GM23338 (cell line): Measurements from ENCODE around the gene TMUB2. TPM values are rescaled to one million over a fixed set of nuclear protein-coding genes. Genes with fewer than 3 reads are reported as not detected.

Experiments
- ATAC-seq: fragments of 200-7000 bp; cut with Tn5 transposase; 3 replicates; pipeline ENCODE4 v1.9.1; 2020
- DNase-seq: peaks from one replicate; pipeline ENCODE4 v3.0.0-alpha.2; 2015; ENCODE audit warnings: low spot score
- H2AFZ ChIP-seq: fragments of 200-600 bp; sonication (generic); 2 replicates; pipeline ENCODE4 v1.8.0; 2016; ENCODE audit warnings: antibody characterized with exemption, mild to moderate bottlenecking, moderate library complexity
- H3F3A ChIP-seq: fragments of 200-600 bp; sonication (generic); replicated peaks from 2 replicates; pipeline ENCODE4 v1.8.0; 2017; ENCODE audit warnings: antibody characterized with exemption, mixed run types, low read depth
- H3K27ac ChIP-seq: fragments of 200-600 bp; sonication (generic); 2 replicates; pipeline ENCODE4 v1.6.1; 2016; ENCODE audit warnings: low read depth
- H3K27me3 ChIP-seq: fragments of 200-600 bp; sonication (generic); 2 replicates; pipeline ENCODE4 v1.8.0; 2016; ENCODE audit warnings: mild to moderate bottlenecking, mixed run types, moderate library complexity; ENCODE audit not compliant: insufficient read depth
- H3K36me3 ChIP-seq: fragments of 200-600 bp; sonication (generic); 2 replicates; pipeline ENCODE4 v1.8.0; 2016; ENCODE audit warnings: mild to moderate bottlenecking; ENCODE audit not compliant: insufficient read depth
- H3K4me1 ChIP-seq: fragments of 200-600 bp; sonication (generic); 2 replicates; pipeline ENCODE4 v1.8.0; 2016; ENCODE audit warnings: mild to moderate bottlenecking, moderate library complexity; ENCODE audit not compliant: insufficient read depth
- H3K4me2 ChIP-seq: fragments of 200-600 bp; sonication (generic); 2 replicates; pipeline ENCODE4 v1.7.1; 2017; ENCODE audit warnings: mixed run types
- H3K4me3 ChIP-seq: fragments of 200-600 bp; sonication (generic); 2 replicates; pipeline ENCODE4 v1.6.1; 2016; ENCODE audit warnings: mixed run types
- H3K79me2 ChIP-seq: fragments of 200-600 bp; sonication (generic); replicated peaks from 2 replicates; pipeline ENCODE4 v1.8.0; 2017; ENCODE audit warnings: mild to moderate bottlenecking; ENCODE audit not compliant: insufficient read depth
- H3K9me2 ChIP-seq: fragments of 200-600 bp; sonication (generic); 2 replicates; pipeline ENCODE4 v1.8.0; 2017; ENCODE audit not compliant: insufficient read depth
- H4K20me1 ChIP-seq: fragments of 200-600 bp; sonication (generic); replicated peaks from 2 replicates; pipeline ENCODE4 v1.8.0; 2017; ENCODE audit warnings: mild to moderate bottlenecking; ENCODE audit not compliant: insufficient read depth
- H3K27ac Mint-ChIP-seq: 2 replicates; pipeline ENCODE4 v1.8.0; 2020; ENCODE audit warnings: inconsistent platforms, mild to moderate bottlenecking, moderate library complexity, mixed read lengths
- H3K27me3 Mint-ChIP-seq: 3 replicates; pipeline ENCODE4 v1.8.0; 2022; ENCODE audit warnings: low read depth, mild to moderate bottlenecking, moderate library complexity, mixed read lengths, inconsistent platforms; ENCODE audit not compliant: insufficient read depth, poor library complexity
- H3K36me3 Mint-ChIP-seq: 3 replicates; pipeline ENCODE4 v1.8.0; 2021; ENCODE audit warnings: low read depth, mild to moderate bottlenecking, inconsistent platforms, moderate library complexity, mixed read lengths
- H3K4me1 Mint-ChIP-seq: 3 replicates; pipeline ENCODE4 v1.8.0; 2020; ENCODE audit warnings: mild to moderate bottlenecking, inconsistent platforms, mixed read lengths
- H3K4me3 Mint-ChIP-seq: 3 replicates; pipeline ENCODE4 v1.8.0; 2021; ENCODE audit warnings: moderate library complexity, mild to moderate bottlenecking, inconsistent platforms, mixed read lengths
- H3K9me3 Mint-ChIP-seq: 3 replicates; pipeline ENCODE4 v1.8.0; 2020; ENCODE audit warnings: moderate library complexity, mild to moderate bottlenecking, inconsistent platforms, mixed read lengths
- ETS1 ChIP-seq: IDR thresholded peaks from 2 replicates; pipeline ENCODE4 v1.6.1; 2016; ENCODE audit warnings: antibody characterized with exemption
- EZH2phosphoT487 ChIP-seq: fragments of 200-600 bp; sonication (generic); IDR thresholded peaks from one replicate; pipeline ENCODE4 v1.8.1; 2018; ENCODE audit warnings: antibody characterized with exemption; ENCODE audit not compliant: unreplicated experiment
- JUNB ChIP-seq: IDR thresholded peaks from one replicate; pipeline ENCODE4 v1.6.1; 2016; ENCODE audit warnings: antibody characterized with exemption; ENCODE audit not compliant: unreplicated experiment
- NANOG ChIP-seq: IDR thresholded peaks from 2 replicates; pipeline ENCODE4 v1.6.1; 2016; ENCODE audit warnings: antibody characterized with exemption, borderline replicate concordance
- STAT1 ChIP-seq: IDR thresholded peaks from one replicate; pipeline ENCODE4 v1.6.1; 2016; ENCODE audit warnings: antibody characterized with exemption; ENCODE audit not compliant: unreplicated experiment
- ZNF114 ChIP-seq: fragments of 250-450 bp; sonication (Bioruptor Pico); IDR thresholded peaks from 2 replicates; pipeline ENCODE4 v1.5.0; 2020; ENCODE audit warnings: mild to moderate bottlenecking, moderate library complexity
- ZNF331 ChIP-seq: fragments of 250-450 bp; sonication (Bioruptor Pico); IDR thresholded peaks from 2 replicates; pipeline ENCODE4 v1.5.0; 2020; ENCODE audit warnings: low read depth, mild to moderate bottlenecking, moderate library complexity
- polyA plus RNA-seq: library from polyadenylated mRNA; unstranded; fragments of >200 nt; fragmentation: Nextera tagmentation; extraction: Ambion mirVana; gene quantifications from 2 replicates; pipeline ENCODE4 v1.2.1, GENCODE V29; 2016
- total RNA-seq: library from RNA; depleted of rRNA; stranded (reverse); fragments of >200 nt; shearing (Covaris generic); gene quantifications from 2 replicates; pipeline ENCODE4 v1.2.3, GENCODE V29; 2014
- TF ChIP-seq, protein P1 (sequence below): IDR thresholded peaks from one replicate; pipeline ENCODE4 v1.6.1; 2018; ENCODE audit warnings: antibody characterized with exemption; ENCODE audit not compliant: unreplicated experiment
- TF ChIP-seq, protein P2 (sequence below), 2 experiments: fragments of 200-600 bp in 1 of 2; sonication (generic) in 1 of 2; conservative IDR thresholded peaks; 2 replicates each; pipeline versions ENCODE4 v1.5.1 to v1.6.1; 2016 to 2017; ENCODE audit warnings: antibody characterized with exemption in 2 of 2, low read depth in 2 of 2, mild to moderate bottlenecking in 2 of 2, moderate library complexity in 1 of 2

Gene TMUB2
- total and polyA plus RNA-seq, 2 experiments from 2014 or later, result 16.5 to 20.8 TPM

GRCh38 chr17:44233582-44233981 lies 46.8 kb downstream of the TMUB2 start (continued):
- TF ChIP-seq, protein P1, sequence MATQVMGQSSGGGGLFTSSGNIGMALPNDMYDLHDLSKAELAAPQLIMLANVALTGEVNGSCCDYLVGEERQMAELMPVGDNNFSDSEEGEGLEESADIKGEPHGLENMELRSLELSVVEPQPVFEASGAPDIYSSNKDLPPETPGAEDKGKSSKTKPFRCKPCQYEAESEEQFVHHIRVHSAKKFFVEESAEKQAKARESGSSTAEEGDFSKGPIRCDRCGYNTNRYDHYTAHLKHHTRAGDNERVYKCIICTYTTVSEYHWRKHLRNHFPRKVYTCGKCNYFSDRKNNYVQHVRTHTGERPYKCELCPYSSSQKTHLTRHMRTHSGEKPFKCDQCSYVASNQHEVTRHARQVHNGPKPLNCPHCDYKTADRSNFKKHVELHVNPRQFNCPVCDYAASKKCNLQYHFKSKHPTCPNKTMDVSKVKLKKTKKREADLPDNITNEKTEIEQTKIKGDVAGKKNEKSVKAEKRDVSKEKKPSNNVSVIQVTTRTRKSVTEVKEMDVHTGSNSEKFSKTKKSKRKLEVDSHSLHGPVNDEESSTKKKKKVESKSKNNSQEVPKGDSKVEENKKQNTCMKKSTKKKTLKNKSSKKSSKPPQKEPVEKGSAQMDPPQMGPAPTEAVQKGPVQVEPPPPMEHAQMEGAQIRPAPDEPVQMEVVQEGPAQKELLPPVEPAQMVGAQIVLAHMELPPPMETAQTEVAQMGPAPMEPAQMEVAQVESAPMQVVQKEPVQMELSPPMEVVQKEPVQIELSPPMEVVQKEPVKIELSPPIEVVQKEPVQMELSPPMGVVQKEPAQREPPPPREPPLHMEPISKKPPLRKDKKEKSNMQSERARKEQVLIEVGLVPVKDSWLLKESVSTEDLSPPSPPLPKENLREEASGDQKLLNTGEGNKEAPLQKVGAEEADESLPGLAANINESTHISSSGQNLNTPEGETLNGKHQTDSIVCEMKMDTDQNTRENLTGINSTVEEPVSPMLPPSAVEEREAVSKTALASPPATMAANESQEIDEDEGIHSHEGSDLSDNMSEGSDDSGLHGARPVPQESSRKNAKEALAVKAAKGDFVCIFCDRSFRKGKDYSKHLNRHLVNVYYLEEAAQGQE, result no peak
- TF ChIP-seq NANOG, result no peak
- TF ChIP-seq ZNF331 (CRISPR knock-in tag), result no peak
- TF ChIP-seq JUNB, result no peak
- no peak for TF ChIP-seq ETS1
- TF ChIP-seq EZH2phosphoT487, result no peak

- no peaks in the 10 kb centered on the region for H3F3A ChIP-seq
- ATAC-seq, result no peak
- H3K4me3 ChIP-seq, result no peak overlapping the region
- Mint-ChIP-seq H3K9me3 (peaks cover 14% of the 10 kb centered on the region; the same call in 2 of the 3 replicates), H3K4me3 (no peak overlapping the region), H3K27me3 (peaks cover 10% of the 10 kb centered on the region), H3K36me3 (peaks cover 6% of the 10 kb centered on the region; the same call in 1 of the 3 replicates), H3K27ac (no peak overlapping the region), H3K4me1 (no peaks in the 10 kb centered on the region)
- H3K27me3 ChIP-seq, result no peaks in the 10 kb centered on the region
- H3K79me2 ChIP-seq, result no peaks in the 10 kb centered on the region
- no peak overlapping the region for H3K27ac ChIP-seq
- H3K4me2 ChIP-seq, result no peak overlapping the region
- no peaks in the 10 kb centered on the region for H3K4me1 ChIP-seq
- DNase-seq, result no peak
- H2AFZ ChIP-seq, result no peak overlapping the region
- no peaks in the 10 kb centered on the region for H3K9me2 ChIP-seq
- H3K36me3 ChIP-seq, result no peaks in the 10 kb centered on the region
- H4K20me1 ChIP-seq, result no peaks in the 10 kb centered on the region
- TF ChIP-seq ETS1 (no peak), STAT1 (no peak), ZNF114 (CRISPR knock-in tag) (no peak), NANOG (no peak), EZH2phosphoT487 (no peak), ZNF331 (CRISPR knock-in tag) (no peak)
- TF ChIP-seq, protein P1, result no peak
- TF ChIP-seq, protein P2, sequence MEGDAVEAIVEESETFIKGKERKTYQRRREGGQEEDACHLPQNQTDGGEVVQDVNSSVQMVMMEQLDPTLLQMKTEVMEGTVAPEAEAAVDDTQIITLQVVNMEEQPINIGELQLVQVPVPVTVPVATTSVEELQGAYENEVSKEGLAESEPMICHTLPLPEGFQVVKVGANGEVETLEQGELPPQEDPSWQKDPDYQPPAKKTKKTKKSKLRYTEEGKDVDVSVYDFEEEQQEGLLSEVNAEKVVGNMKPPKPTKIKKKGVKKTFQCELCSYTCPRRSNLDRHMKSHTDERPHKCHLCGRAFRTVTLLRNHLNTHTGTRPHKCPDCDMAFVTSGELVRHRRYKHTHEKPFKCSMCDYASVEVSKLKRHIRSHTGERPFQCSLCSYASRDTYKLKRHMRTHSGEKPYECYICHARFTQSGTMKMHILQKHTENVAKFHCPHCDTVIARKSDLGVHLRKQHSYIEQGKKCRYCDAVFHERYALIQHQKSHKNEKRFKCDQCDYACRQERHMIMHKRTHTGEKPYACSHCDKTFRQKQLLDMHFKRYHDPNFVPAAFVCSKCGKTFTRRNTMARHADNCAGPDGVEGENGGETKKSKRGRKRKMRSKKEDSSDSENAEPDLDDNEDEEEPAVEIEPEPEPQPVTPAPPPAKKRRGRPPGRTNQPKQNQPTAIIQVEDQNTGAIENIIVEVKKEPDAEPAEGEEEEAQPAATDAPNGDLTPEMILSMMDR (conservative IDR thresholded peaks at IDR 0.05; ENCODE audit: low read depth in 2 of 2), result no peak
Measured at GRCh38 chr17:44235583-44235936, 48.8 kb downstream of the TMUB2 start.
